Kidney (tissue), 14 donors: ENCODE data around the gene SOX6. TPM values are rescaled to one million over a fixed set of nuclear protein-coding genes. Genes with fewer than 3 reads are reported as not detected.
"Not testable (repeated sequence)": the region's sequence is repeated elsewhere in the genome, so short reads cannot be mapped to it uniquely, and the experiment has no call there.

Experiments used
- DNase-seq, 5 donors: peaks; one replicate each; pipeline ENCODE4 v3.0.0-alpha.2; 2013 to 2020
- FAIRE-seq: peaks from 2 replicates; lab custom pipeline; 2012; peaks lifted over from hg19 to GRCh38; lab: Jason Lieb, UNC
- H3K27ac ChIP-seq, 2 donors: one replicate each; pipeline ENCODE4 v1.7.0; 2013; ENCODE audit warnings: low read depth in 2 of 2, low read length in 2 of 2, inconsistent platforms in 1 of 2
- H3K27me3 ChIP-seq: one replicate; pipeline ENCODE4 v1.7.1; 2013; ENCODE audit warnings: low read length, inconsistent platforms; ENCODE audit not compliant: control insufficient read depth, insufficient read depth
- H3K36me3 ChIP-seq, 3 donors: one replicate each; pipeline versions ENCODE4 v1.7.0 to v1.7.1; 2013; ENCODE audit warnings: low read length in 3 of 3, control low read depth in 1 of 3, inconsistent platforms in 1 of 3; ENCODE audit not compliant: insufficient read depth in 3 of 3, control insufficient read depth in 2 of 3
- H3K4me1 ChIP-seq, 3 donors: one replicate each; pipeline versions ENCODE4 v1.7.0 to v1.7.1; 2013; ENCODE audit warnings: low read length in 3 of 3, inconsistent platforms in 1 of 3, low read depth in 1 of 3; ENCODE audit not compliant: control insufficient read depth in 2 of 3, insufficient read depth in 2 of 3
- H3K4me3 ChIP-seq, 3 donors: one replicate each; pipeline versions ENCODE4 v1.7.0 to v1.8.1; 2013; ENCODE audit warnings: low read length in 3 of 3, control low read depth in 1 of 3, inconsistent platforms in 1 of 3
- H3K9ac ChIP-seq, 3 donors: one replicate each; pipeline versions ENCODE4 v1.7.0 to v1.7.1; 2013; ENCODE audit warnings: low read length in 3 of 3, control low read depth in 1 of 3, inconsistent platforms in 1 of 3
- H3K9me3 ChIP-seq, 3 donors: one replicate each; pipeline versions ENCODE4 v1.7.0 to v1.7.1; 2013; ENCODE audit warnings: low read length in 3 of 3, control low read depth in 1 of 3, inconsistent platforms in 1 of 3; ENCODE audit not compliant: control insufficient read depth in 2 of 3, insufficient read depth in 1 of 3
- intact Hi-C: fragments of 100-400 bp; cut with DNase I; formaldehyde crosslinking; loops from one replicate; pipeline ENCODE4 v1.11.1; 2022
- polyA plus RNA-seq: library from polyadenylated mRNA; stranded (reverse); fragments of 350-450 nt; fragmentation: Illumina TruSeq; extraction: RNeasy Lipid Tissue Mini Kit (QIAGEN cat#74804); gene quantifications from one replicate; pipeline ENCODE4 v1.2.3, GENCODE V29; 2014; ENCODE audit warnings: low read depth, low replicate concordance; ENCODE audit not compliant: insufficient read depth
- total RNA-seq: library from RNA; stranded (reverse); fragmentation: NEBNext Ultra II Directional; extraction: Animal tissue kit (Norgen Biotek cat#: 25700); gene quantifications from one replicate; pipeline ENCODE4 v1.2.1, GENCODE V29; 2021
- TF ChIP-seq, protein P1 (sequence below): IDR thresholded peaks from 3 replicates; pipeline ENCODE4 v1.5.1; 2012; ENCODE audit warnings: mild to moderate bottlenecking, moderate library complexity, borderline replicate concordance; ENCODE audit not compliant: insufficient read depth; ENCODE audit errors: extremely low read depth
- donor health status: control.
- donor health status: control.
- donor health status: control.
- donor health status: control.
- donor health status: control.
- donor health status: DM: yes; HTN: yes; CAD: no.
- donor health status: Normal renal cell carcinoma (clear cell type).

Gene SOX6
- total and polyA plus RNA-seq, 2 donors from 2014 or later: 5.0 to 47.3 TPM

DNA sequence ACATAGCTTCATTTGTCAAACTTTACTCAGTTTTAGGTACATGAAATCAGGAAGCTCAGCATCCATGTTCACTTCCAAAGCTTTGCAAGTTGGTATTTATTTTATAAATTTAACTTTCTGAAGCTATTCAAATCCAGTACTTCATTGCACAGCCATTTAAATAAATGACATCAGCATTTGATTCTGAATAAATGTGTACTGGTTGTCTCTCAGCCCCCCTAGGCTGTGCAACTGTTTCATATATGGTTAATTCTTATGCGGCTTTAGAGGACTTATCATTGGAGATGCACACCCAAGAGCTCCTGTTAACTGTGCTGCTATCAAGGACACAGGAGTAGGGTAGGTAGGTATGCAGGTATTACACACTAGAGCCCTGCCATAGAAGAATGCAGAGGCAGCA, 325.1 kb downstream of the SOX6 start:
- Histone ChIP-seq H3K27me3 (no peaks in the 10 kb centered on the region), H3K9me3 (no peaks in the 10 kb centered on the region), H3K4me1 (no peaks in the 10 kb centered on the region), H3K36me3 (peaks cover 0 to 3% (median 0%) of the 10 kb centered on the region in 3 donors), H3K9ac (no peak overlapping the region), H3K4me3 (no peak overlapping the region), H3K27ac (no peak overlapping the region)
- no peak for FAIRE-seq
- TF ChIP-seq, protein P1, sequence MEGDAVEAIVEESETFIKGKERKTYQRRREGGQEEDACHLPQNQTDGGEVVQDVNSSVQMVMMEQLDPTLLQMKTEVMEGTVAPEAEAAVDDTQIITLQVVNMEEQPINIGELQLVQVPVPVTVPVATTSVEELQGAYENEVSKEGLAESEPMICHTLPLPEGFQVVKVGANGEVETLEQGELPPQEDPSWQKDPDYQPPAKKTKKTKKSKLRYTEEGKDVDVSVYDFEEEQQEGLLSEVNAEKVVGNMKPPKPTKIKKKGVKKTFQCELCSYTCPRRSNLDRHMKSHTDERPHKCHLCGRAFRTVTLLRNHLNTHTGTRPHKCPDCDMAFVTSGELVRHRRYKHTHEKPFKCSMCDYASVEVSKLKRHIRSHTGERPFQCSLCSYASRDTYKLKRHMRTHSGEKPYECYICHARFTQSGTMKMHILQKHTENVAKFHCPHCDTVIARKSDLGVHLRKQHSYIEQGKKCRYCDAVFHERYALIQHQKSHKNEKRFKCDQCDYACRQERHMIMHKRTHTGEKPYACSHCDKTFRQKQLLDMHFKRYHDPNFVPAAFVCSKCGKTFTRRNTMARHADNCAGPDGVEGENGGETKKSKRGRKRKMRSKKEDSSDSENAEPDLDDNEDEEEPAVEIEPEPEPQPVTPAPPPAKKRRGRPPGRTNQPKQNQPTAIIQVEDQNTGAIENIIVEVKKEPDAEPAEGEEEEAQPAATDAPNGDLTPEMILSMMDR: no peak
- intact Hi-C loops: no loop called here
- DNase-seq: no peak

- no peaks in the 10 kb centered on the region for H3K27me3 ChIP-seq
- H3K9me3 ChIP-seq: no peaks in the 10 kb centered on the region
- no peak for FAIRE-seq
- H3K9ac ChIP-seq: no peak overlapping the region
- H3K4me1 ChIP-seq: no peaks in the 10 kb centered on the region
- no peak overlapping the region for H3K4me3 ChIP-seq
- no peak for DNase-seq
- H3K36me3 ChIP-seq: peaks cover 0 to 3% (median 0%) of the 10 kb centered on the region in 3 donors
- intact Hi-C loops: no loop called here
- H3K27ac ChIP-seq: no peak overlapping the region
- TF ChIP-seq, protein P1: no peak
Observed at GRCh38 chr11:16030664-16031063, 325.7 kb downstream of the SOX6 start.

DNA sequence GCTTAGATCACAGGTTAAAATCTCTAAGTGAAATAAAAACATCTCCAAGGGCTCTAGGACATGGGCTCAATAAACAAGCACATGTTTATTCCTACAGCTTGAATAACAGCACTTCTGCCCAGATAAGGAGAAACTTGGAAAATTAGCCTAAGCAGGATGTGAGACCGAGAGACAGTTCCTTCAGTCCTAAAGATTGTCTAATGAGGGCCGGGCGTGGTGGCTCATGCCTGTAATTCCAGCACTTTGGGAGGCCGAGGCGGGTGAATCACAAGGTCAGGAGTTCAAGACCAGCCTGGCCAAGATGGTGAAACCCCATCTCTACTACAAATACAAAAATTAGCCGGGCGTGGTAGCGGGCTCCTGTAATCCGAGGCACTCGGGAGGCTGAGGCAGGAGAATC, 327.2 kb downstream of the SOX6 start:
- FAIRE-seq, intact Hi-C loops, H3K9ac ChIP-seq, H3K27me3 ChIP-seq, H3K9me3 ChIP-seq, DNase-seq, H3K4me3 ChIP-seq, H3K4me1 ChIP-seq, H3K27ac ChIP-seq, H3K36me3 ChIP-seq: not testable (repeated sequence)

DNA sequence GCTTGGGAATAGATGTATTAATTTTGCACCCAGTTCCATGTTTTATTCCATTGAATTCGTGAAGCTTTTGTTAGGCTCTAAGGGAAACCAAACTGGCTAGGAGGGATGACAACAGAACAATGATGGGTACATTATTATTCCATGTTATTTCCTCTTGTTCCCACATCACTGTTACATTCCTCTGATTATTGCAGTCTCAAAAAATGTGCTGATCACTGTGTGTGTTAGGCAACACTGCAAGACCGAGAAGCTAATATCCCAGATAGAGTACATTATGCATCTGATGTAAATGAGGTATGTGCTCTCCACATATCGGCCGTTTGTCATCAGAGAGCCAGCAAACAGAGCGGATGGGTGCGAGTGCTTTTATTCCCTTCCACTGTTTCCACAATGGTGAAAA, 327.9 kb downstream of the SOX6 start:
- Histone ChIP-seq H3K4me3 (no peak overlapping the region), H3K9ac (no peak overlapping the region), H3K36me3 (no peaks in the 10 kb centered on the region), H3K27me3 (no peaks in the 10 kb centered on the region), H3K9me3 (no peaks in the 10 kb centered on the region), H3K27ac (no peak overlapping the region), H3K4me1 (no peaks in the 10 kb centered on the region)
- intact Hi-C loops: no loop called here
- TF ChIP-seq, protein P1: no peak
- DNase-seq (no peak), FAIRE-seq (no peak)
